Nephron progenitor cell (in vitro differentiated cells): ENCODE data around the gene MRPL48.
"Not testable (repeated sequence)": the region's sequence is repeated elsewhere in the genome, so short reads cannot be mapped to it uniquely, and the experiment has no call there.

Experiments
- DNase-seq: peaks from one replicate; pipeline ENCODE4 v3.0.0; 2021
- H3K27ac Mint-ChIP-seq: 2 replicates; pipeline ENCODE4 v1.8.0; 2021; ENCODE audit warnings: mild to moderate bottlenecking, moderate library complexity, mixed read lengths
- H3K27me3 Mint-ChIP-seq: 2 replicates; pipeline ENCODE4 v1.8.0; 2021; ENCODE audit warnings: mild to moderate bottlenecking, low read depth, mixed read lengths; ENCODE audit not compliant: poor library complexity
- H3K36me3 Mint-ChIP-seq: 2 replicates; pipeline ENCODE4 v1.8.0; 2021; ENCODE audit warnings: low read depth, mixed read lengths
- H3K4me1 Mint-ChIP-seq: 2 replicates; pipeline ENCODE4 v1.8.0; 2021; ENCODE audit warnings: mixed read lengths
- H3K4me3 Mint-ChIP-seq: 2 replicates; pipeline ENCODE4 v1.8.0; 2021; ENCODE audit warnings: mild to moderate bottlenecking, moderate library complexity, mixed read lengths
- H3K9me3 Mint-ChIP-seq: 2 replicates; pipeline ENCODE4 v1.8.0; 2021; ENCODE audit warnings: mild to moderate bottlenecking, moderate library complexity, mixed read lengths
- TF ChIP-seq, protein P1 (sequence below): fragments of 200-600 bp; sonication (generic); IDR thresholded peaks from 2 replicates; pipeline ENCODE4 v1.5.0; 2021; ENCODE audit warnings: antibody characterized with exemption

MRPL48 gene

DNA sequence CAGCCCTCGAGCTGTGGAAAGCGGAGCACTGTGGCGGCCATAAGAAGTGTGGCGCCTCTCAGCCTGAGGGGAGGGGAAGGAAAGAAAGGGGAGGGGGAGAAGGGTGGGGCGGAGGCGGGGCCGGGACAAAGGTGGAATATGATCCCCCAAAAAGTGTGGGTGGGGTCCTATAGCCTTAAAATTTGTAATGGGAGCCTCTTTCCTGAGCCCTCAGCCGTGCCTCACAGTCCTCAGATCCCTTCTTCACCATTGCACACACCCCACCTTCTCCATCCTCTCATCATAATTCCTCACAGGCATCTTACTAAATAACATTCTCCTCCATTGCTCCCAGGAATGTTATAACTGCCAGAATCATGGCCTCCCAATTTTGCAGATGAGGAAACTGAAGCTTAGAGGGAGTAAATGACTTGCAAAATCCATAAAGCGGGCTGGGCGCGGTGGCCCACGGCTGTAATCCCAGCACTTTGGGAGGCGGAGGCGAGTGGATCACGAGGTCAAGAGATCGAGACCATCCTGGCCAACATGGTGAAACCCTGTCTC lies 26.2 kb upstream of the MRPL48 start:
- H3K27ac Mint-ChIP-seq = peak overlapping the region; percentile 81
- peak overlapping the region; percentile 97 for H3K4me3 Mint-ChIP-seq
- peaks cover 4% of the 10 kb centered on the region for H3K36me3 Mint-ChIP-seq
- TF ChIP-seq, protein P1, sequence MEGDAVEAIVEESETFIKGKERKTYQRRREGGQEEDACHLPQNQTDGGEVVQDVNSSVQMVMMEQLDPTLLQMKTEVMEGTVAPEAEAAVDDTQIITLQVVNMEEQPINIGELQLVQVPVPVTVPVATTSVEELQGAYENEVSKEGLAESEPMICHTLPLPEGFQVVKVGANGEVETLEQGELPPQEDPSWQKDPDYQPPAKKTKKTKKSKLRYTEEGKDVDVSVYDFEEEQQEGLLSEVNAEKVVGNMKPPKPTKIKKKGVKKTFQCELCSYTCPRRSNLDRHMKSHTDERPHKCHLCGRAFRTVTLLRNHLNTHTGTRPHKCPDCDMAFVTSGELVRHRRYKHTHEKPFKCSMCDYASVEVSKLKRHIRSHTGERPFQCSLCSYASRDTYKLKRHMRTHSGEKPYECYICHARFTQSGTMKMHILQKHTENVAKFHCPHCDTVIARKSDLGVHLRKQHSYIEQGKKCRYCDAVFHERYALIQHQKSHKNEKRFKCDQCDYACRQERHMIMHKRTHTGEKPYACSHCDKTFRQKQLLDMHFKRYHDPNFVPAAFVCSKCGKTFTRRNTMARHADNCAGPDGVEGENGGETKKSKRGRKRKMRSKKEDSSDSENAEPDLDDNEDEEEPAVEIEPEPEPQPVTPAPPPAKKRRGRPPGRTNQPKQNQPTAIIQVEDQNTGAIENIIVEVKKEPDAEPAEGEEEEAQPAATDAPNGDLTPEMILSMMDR = no peak
- no peaks in the 10 kb centered on the region for H3K9me3 Mint-ChIP-seq
- no peak for DNase-seq
- H3K27me3 Mint-ChIP-seq = peaks cover 10% of the 10 kb centered on the region
- peaks cover 27% of the 10 kb centered on the region for H3K4me1 Mint-ChIP-seq

DNA sequence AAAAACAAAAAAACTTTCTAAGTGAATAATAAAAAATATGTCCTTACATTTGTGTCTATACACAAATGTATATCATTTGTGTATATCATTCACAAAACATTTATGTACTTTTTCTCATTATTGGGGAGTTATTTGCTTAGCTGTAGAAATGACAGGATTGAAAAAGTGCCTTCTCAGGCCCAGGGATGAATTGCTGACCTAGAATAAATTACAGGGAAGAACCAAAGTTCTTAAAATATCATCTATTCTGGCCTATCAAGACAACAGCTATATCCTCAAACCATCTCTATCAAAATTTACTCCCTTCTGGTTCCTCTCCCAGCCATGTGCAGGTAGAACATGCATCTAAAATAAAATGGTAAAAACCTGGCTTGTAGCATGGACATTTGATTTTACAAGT lies 24.9 kb upstream of the MRPL48 start:
- Mint-ChIP-seq H3K9me3 (no peaks in the 10 kb centered on the region), H3K4me3 (no peak overlapping the region), H3K4me1 (peaks cover 23% of the 10 kb centered on the region), H3K36me3 (peaks cover under 1% of the 10 kb centered on the region), H3K27ac (no peak overlapping the region), H3K27me3 (peaks cover 10% of the 10 kb centered on the region)
- TF ChIP-seq, protein P1 = no peak
- DNase-seq = no peak

DNA sequence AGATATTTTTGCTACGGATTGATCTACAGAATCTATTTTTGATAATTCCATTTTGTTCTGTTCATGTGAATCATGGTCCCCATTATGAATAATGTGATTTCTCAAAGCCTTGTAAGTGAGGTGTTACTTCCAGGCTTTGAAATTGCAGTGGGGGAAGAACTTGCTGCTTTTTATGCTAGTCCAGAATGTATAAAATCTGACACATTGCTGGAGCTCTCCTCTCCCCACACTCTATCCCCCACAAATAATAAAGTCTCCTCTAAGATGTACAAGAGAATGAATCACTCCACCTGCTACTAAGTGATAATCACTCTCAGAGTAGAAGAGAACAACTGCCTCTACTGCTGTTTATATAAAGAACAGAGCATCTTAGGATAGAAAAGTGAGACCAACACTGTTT lies 20.9 kb upstream of the MRPL48 start:
- no peaks in the 10 kb centered on the region for H3K4me1 Mint-ChIP-seq
- no peaks in the 10 kb centered on the region for H3K36me3 Mint-ChIP-seq
- peaks cover 19% of the 10 kb centered on the region for H3K27me3 Mint-ChIP-seq
- H3K27ac Mint-ChIP-seq = no peak overlapping the region
- no peak for DNase-seq
- H3K4me3 Mint-ChIP-seq = no peak overlapping the region
- H3K9me3 Mint-ChIP-seq = no peaks in the 10 kb centered on the region
- TF ChIP-seq, protein P1 = no peak

DNA sequence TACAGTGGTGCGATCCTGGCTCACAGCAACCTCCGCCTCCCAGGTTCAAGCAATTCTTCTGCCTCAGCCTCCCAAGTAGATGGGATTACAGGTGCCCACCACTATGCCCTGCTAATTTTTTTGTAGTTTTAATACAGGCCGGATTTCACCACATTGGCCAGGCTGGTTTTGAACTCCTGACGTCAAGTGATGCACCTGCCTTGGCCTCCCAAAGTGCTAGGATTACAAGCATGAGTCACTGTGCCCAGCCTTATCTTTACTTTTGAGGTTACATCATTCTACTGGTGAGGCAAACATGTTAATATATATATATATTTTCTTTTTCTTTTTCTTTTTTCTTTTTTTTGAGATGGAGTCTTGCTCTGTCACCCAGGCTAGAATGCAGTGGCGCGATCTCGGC lies 16.9 kb upstream of the MRPL48 start:
- DNase-seq, H3K36me3 Mint-ChIP-seq, H3K4me3 Mint-ChIP-seq, H3K4me1 Mint-ChIP-seq, H3K27ac Mint-ChIP-seq: not testable (repeated sequence)
- Mint-ChIP-seq H3K27me3 (peaks cover 11% of the 10 kb centered on the region), H3K9me3 (peaks cover 21% of the 10 kb centered on the region)

DNA sequence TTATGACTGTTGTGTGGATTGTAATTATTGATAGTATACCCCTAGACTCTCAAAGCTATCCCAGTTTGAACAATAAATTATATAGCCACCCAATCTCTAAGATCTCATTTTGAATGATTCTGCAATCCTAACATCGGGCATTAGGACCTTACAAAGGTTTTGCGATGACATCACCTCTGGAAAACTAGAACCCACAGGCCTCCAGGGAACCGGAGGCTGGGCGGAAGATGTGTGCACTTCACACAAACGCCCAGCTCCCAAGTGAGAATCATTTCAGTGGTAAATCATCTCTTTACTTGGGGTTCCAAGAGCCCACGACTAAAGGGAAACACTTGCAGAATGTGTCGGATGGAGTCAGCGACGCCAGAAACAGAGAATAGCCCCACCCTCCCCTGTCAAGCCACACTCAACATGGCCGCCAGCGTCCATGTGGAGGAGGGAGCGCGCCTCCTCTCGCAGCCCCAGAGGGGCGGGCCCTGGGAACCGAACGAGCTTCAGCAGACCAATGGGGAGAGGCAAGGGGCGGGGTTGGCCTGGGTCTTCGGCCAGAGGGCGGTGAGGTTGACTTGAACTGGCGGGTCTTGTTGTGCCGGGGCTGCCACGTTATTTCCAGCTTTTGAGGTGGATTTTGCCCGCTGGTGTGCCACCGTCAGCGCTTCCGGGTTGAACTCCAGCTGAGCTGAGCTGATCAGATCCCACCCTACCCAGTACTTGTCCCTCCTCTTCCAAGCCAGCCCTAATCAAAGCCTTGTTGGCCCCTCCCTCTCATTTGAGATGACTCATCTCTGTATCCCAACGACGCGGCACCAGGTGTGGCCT lies 8.4 kb upstream of the MRPL48 start:
- Mint-ChIP-seq H3K27ac (peak overlapping the region; percentile 99), H3K27me3 (peaks cover 12% of the 10 kb centered on the region), H3K9me3 (peaks cover 26% of the 10 kb centered on the region), H3K36me3 (peaks cover 6% of the 10 kb centered on the region), H3K4me1 (peaks cover 10% of the 10 kb centered on the region), H3K4me3 (peak overlapping the region; percentile 94)
- DNase-seq = peak; percentile 98
- TF ChIP-seq, protein P1 = no peak

DNA sequence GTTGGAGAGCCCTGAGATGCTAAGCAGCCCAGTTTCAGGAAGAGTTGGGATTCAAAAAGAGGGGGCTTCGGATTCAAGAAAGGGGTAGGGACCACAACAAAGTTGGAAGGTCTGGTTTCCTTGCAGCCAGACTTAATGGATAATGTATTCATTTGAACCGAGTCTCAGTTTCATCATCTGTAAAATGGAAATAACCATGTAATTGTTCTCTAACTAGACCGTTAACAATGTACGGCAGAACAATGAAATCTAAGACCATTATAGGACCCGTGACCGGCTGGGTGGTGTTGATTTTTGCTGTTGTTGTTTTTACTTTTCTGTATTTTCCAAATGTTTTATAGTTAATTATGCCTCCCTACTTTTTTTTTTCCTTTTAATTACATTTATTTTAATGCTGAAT lies 6.4 kb upstream of the MRPL48 start:
- no peak overlapping the region for H3K27ac Mint-ChIP-seq
- peaks cover 6% of the 10 kb centered on the region for H3K36me3 Mint-ChIP-seq
- H3K9me3 Mint-ChIP-seq = peaks cover 14% of the 10 kb centered on the region
- H3K27me3 Mint-ChIP-seq = peaks cover 10% of the 10 kb centered on the region
- DNase-seq = no peak
- H3K4me1 Mint-ChIP-seq = peaks cover 16% of the 10 kb centered on the region
- H3K4me3 Mint-ChIP-seq = peak overlapping the region; percentile 16
- TF ChIP-seq, protein P1 = no peak
